HG02678 (cell line): ENCODE measurements around the gene DIRAS1.

Source experiments
- ATAC-seq: cut with Tn5 transposase; IDR thresholded peaks from one replicate; pipeline ENCODE4 v1.9.1; 2021; ENCODE audit warnings: mild to moderate bottlenecking, moderate library complexity; ENCODE audit not compliant: unreplicated experiment

DIRAS1 gene

GRCh38 chr19:2755811-2756210, 34.6 kb upstream of the DIRAS1 start:
- ATAC-seq: no peak

GRCh38 chr19:2755448-2755705, 34.2 kb upstream of the DIRAS1 start:
- no peak for ATAC-seq

GRCh38 chr19:2754659-2755447, 33.7 kb upstream of the DIRAS1 start:
- ATAC-seq: no peak

- no peak for ATAC-seq
Measured at GRCh38 chr19:2751438-2751830, 30.3 kb upstream of the DIRAS1 start.

GRCh38 chr19:2750808-2751437, 29.8 kb upstream of the DIRAS1 start:
- no peak for ATAC-seq

- no peak for ATAC-seq
Measured at GRCh38 chr19:2747349-2747748, 26.2 kb upstream of the DIRAS1 start.

- ATAC-seq: no peak
Measured at GRCh38 chr19:2744113-2744512, 22.9 kb upstream of the DIRAS1 start.

- no peak for ATAC-seq
Measured at GRCh38 chr19:2743099-2743498, 21.9 kb upstream of the DIRAS1 start.

- no peak for ATAC-seq
Measured at GRCh38 chr19:2740314-2740656, 19.1 kb upstream of the DIRAS1 start.

GRCh38 chr19:2739602-2740313, 18.6 kb upstream of the DIRAS1 start, which contains the start of gene SLC39A3:
SLC39A3 (minus strand) TSS chr19:2740017; CDS start chr19:2737257, 2,760 bp downstream.
- ATAC-seq: peak; percentile 97

- no peak for ATAC-seq
Measured at GRCh38 chr19:2736550-2737190, 15.5 kb upstream of the DIRAS1 start.

GRCh38 chr19:2735374-2735773, 14.2 kb upstream of the DIRAS1 start:
- ATAC-seq: no peak

GRCh38 chr19:2734589-2735288, 13.6 kb upstream of the DIRAS1 start:
- ATAC-seq: no peak

- no peak for ATAC-seq
Measured at GRCh38 chr19:2733930-2734588, 12.9 kb upstream of the DIRAS1 start.

- no peak for ATAC-seq
Measured at GRCh38 chr19:2732883-2733282, 11.7 kb upstream of the DIRAS1 start.

- ATAC-seq: no peak
Measured at GRCh38 chr19:2732157-2732725, 11.1 kb upstream of the DIRAS1 start.

GRCh38 chr19:2731181-2731995, 10.2 kb upstream of the DIRAS1 start:
- no peak for ATAC-seq

GRCh38 chr19:2729943-2730818, 9.0 kb upstream of the DIRAS1 start:
- ATAC-seq: no peak
